Upper lobe of left lung (tissue), 6 donors: ENCODE results near the gene DTX1. TPM values are rescaled to one million over a fixed set of nuclear protein-coding genes. Genes with fewer than 3 reads are reported as not detected.

Experiments used
- ATAC-seq, 2 donors: fragments of 200-7000 bp; cut with Tn5 transposase; one replicate each; pipeline ENCODE4 v1.9.1; 2022; ENCODE audit warnings: mild to moderate bottlenecking in 2 of 2, moderate library complexity in 2 of 2; ENCODE audit not compliant: low FRiP score in 2 of 2
- DNase-seq, 2 donors: peaks; one replicate each; pipeline ENCODE4 v3.0.0-alpha.2; 2019 to 2020
- H3K27ac ChIP-seq, 4 donors: fragments of 200-600 bp; sonication (generic); one replicate each; pipeline ENCODE4 v1.5.1; 2016 to 2019
- H3K27me3 ChIP-seq, 4 donors: fragments of 200-600 bp; sonication (generic); one replicate each; pipeline ENCODE4 v1.5.1; 2017 to 2019
- H3K36me3 ChIP-seq, 4 donors: fragments of 200-600 bp; sonication (generic); one replicate each; pipeline ENCODE4 v1.5.1; 2016 to 2019
- H3K4me1 ChIP-seq, 4 donors: fragments of 200-600 bp; sonication (generic); one replicate each; pipeline ENCODE4 v1.5.1; 2018 to 2019
- H3K4me3 ChIP-seq, 4 donors: fragments of 200-600 bp; sonication (generic); one replicate each; pipeline ENCODE4 v1.5.1; 2017 to 2019; ENCODE audit warnings: mild to moderate bottlenecking in 2 of 4, moderate library complexity in 1 of 4
- H3K9me3 ChIP-seq, 4 donors: fragments of 200-600 bp; sonication (generic); one replicate each; pipeline ENCODE4 v1.5.1; 2018 to 2019
- EP300 ChIP-seq, 4 donors: sonication (generic); formaldehyde crosslinking; IDR thresholded peaks; one replicate each; pipeline ENCODE4 v1.5.1; 2017; ENCODE audit warnings: antibody characterized with exemption in 4 of 4, control low read depth in 2 of 4
- POLR2A ChIP-seq, 4 donors: fragments of 450-650 bp; IDR thresholded peaks; one replicate each; pipeline ENCODE4 v1.5.1; 2016 to 2017; ENCODE audit warnings: antibody characterized with exemption in 4 of 4, mild to moderate bottlenecking in 2 of 4
- POLR2AphosphoS5 ChIP-seq, 2 donors: sonication (generic); formaldehyde crosslinking; IDR thresholded peaks; one replicate each; pipeline ENCODE4 v1.5.1; 2017; ENCODE audit warnings: antibody characterized with exemption in 2 of 2
- WGBS, 2 donors: methylation state at CpG; one replicate each; pipeline ENCODE4 v1.1.5; 2017 to 2018; 5-methylcytosine and 5-hydroxymethylcytosine counted together
- total RNA-seq, 6 donors: library from RNA; depleted of rRNA in 4 of 6; stranded (reverse); fragments of >200 nt in 4 of 6; gene quantifications; one replicate each; pipeline versions ENCODE4 v1.1.0 to v1.2.1, GENCODE V29; 2016 to 2021
- TF ChIP-seq, protein P1 (sequence below), 6 experiments: fragments of 450-650 bp in 4 of 6; fragments of 200-600 bp in 2 of 6; sonication (generic) in 2 of 6; IDR thresholded peaks; one replicate each; pipeline ENCODE4 v1.5.1; 2016 to 2019; ENCODE audit warnings: antibody characterized with exemption in 6 of 6
- donor health status: DM: no; HTN: no; CAD: no; lungs with moderate emphysema.
- donor health status: DM: no; HTN: yes; CAD: no; lungs with severe emphysema.

Gene DTX1
- total RNA-seq, 6 donors from 2014 or later: under 0.01 to 7.0 (median 3.6) TPM

DNA sequence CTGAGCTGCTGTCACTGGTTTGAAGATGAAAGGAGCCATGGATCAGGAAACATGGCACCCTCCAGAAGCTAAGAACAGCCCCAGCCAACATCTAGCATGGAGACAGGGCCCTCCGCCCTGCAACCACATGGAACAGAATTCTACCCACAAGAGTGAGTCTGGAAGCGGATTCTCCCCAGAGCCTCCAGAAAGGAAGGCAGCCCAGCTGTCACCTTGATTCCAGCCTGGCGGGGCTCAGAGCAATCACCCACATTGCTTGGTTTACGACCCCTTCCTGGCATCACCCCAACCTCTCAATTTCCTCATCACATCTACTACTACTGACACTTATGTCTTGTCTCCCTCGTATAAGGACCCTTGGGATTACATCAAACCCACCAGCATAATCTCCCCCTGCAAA is 39.7 kb upstream of the DTX1 start:
- no peak overlapping the region for H3K4me3 ChIP-seq
- DNase-seq (no peak), ATAC-seq (no peak)
- H3K27ac ChIP-seq: no peak overlapping the region
- H3K4me1 ChIP-seq: no peaks in the 10 kb centered on the region
- no peaks in the 10 kb centered on the region for H3K36me3 ChIP-seq
- TF ChIP-seq, protein P1, sequence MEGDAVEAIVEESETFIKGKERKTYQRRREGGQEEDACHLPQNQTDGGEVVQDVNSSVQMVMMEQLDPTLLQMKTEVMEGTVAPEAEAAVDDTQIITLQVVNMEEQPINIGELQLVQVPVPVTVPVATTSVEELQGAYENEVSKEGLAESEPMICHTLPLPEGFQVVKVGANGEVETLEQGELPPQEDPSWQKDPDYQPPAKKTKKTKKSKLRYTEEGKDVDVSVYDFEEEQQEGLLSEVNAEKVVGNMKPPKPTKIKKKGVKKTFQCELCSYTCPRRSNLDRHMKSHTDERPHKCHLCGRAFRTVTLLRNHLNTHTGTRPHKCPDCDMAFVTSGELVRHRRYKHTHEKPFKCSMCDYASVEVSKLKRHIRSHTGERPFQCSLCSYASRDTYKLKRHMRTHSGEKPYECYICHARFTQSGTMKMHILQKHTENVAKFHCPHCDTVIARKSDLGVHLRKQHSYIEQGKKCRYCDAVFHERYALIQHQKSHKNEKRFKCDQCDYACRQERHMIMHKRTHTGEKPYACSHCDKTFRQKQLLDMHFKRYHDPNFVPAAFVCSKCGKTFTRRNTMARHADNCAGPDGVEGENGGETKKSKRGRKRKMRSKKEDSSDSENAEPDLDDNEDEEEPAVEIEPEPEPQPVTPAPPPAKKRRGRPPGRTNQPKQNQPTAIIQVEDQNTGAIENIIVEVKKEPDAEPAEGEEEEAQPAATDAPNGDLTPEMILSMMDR (IDR thresholded peaks at IDR 0.05): no peak
- TF ChIP-seq POLR2AphosphoS5 (IDR thresholded peaks at IDR 0.05) (no peak), EP300 (IDR thresholded peaks at IDR 0.05) (no peak)
- WGBS, 2 donors: 74 to 75% methylated on average over 5 of the region's 5 CpGs
- H3K27me3 ChIP-seq: no peaks in the 10 kb centered on the region
- H3K9me3 ChIP-seq: no peaks in the 10 kb centered on the region

- no peak for TF ChIP-seq POLR2A (IDR thresholded peaks at IDR 0.05)
- TF ChIP-seq, protein P1 (IDR thresholded peaks at IDR 0.05): no peak
- no peak for TF ChIP-seq POLR2AphosphoS5 (IDR thresholded peaks at IDR 0.05)
- TF ChIP-seq EP300 (IDR thresholded peaks at IDR 0.05): no peak
- H3K36me3 ChIP-seq: no peaks in the 10 kb centered on the region
- H3K4me3 ChIP-seq: no peak overlapping the region
- H3K9me3 ChIP-seq: no peaks in the 10 kb centered on the region
- H3K27me3 ChIP-seq: no peaks in the 10 kb centered on the region
- no peak for ATAC-seq
- DNase-seq: no peak
- H3K4me1 ChIP-seq: no peaks in the 10 kb centered on the region
- 52 to 54% methylated on average over 4 of the region's 4 CpGs for WGBS, 2 donors
- no peak overlapping the region for H3K27ac ChIP-seq
These were observed 37.5 kb upstream of the DTX1 start for GRCh38 chr12:113019025-113019424.

GRCh38 chr12:113021500-113021899 is 35.0 kb upstream of the DTX1 start:
- no peak for TF ChIP-seq POLR2A (IDR thresholded peaks at IDR 0.05)
- TF ChIP-seq, protein P1 (IDR thresholded peaks at IDR 0.05): no peak
- TF ChIP-seq POLR2AphosphoS5 (IDR thresholded peaks at IDR 0.05): no peak
- Histone ChIP-seq H3K36me3 (no peaks in the 10 kb centered on the region), H3K4me3 (no peak overlapping the region), H3K9me3 (no peaks in the 10 kb centered on the region), H3K4me1 (no peaks in the 10 kb centered on the region), H3K27me3 (no peaks in the 10 kb centered on the region), H3K27ac (no peak overlapping the region)
- WGBS, 2 donors: 67 to 94% methylated on average over 1 of the region's 1 CpG
- DNase-seq (no peak), ATAC-seq (no peak)

DNA sequence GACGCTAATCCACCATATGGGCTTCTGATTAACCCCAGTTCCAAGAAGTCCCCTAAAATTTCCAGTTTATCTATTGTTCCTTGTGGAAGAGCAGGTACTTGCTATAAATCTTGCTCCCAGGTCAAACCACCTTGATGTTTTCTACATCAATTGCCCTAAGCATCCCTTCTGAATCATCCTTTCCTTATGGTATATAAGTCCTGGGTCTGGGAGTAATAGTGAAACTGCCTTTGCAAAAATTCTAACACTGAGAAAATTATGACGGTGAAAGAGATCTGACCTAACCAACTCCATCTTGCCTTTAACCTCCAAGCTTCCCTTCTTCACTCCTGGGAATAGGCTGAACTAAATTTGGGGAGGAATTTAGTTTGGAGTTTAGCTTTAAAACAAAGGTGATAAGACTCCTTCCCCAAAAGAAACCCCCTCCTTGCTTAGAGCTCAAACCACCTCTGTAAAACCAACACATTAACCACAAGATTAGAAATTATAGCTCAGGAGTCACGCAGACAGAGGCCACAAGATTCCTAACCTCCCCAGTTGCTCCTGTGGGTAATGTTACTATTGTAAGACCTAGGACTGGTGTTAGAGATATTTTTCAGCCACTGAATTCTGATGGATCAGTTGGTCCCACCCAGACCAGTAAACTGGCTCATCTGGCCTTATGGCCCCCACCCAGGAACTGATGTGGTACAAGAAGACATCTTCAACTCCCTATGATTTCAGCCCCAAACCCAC is 33.8 kb upstream of the DTX1 start:
- H3K27ac ChIP-seq: no peak overlapping the region
- no peak for ATAC-seq
- 79 to 95% methylated on average over 3 of the region's 3 CpGs for WGBS, 2 donors
- no peak for DNase-seq
- no peaks in the 10 kb centered on the region for H3K36me3 ChIP-seq
- H3K4me3 ChIP-seq: no peak overlapping the region
- no peaks in the 10 kb centered on the region for H3K4me1 ChIP-seq
- TF ChIP-seq POLR2A (IDR thresholded peaks at IDR 0.05) (no peak), POLR2AphosphoS5 (IDR thresholded peaks at IDR 0.05) (no peak)
- TF ChIP-seq, protein P1 (IDR thresholded peaks at IDR 0.05): no peak
- H3K9me3 ChIP-seq: no peaks in the 10 kb centered on the region
- H3K27me3 ChIP-seq: no peaks in the 10 kb centered on the region

DNA sequence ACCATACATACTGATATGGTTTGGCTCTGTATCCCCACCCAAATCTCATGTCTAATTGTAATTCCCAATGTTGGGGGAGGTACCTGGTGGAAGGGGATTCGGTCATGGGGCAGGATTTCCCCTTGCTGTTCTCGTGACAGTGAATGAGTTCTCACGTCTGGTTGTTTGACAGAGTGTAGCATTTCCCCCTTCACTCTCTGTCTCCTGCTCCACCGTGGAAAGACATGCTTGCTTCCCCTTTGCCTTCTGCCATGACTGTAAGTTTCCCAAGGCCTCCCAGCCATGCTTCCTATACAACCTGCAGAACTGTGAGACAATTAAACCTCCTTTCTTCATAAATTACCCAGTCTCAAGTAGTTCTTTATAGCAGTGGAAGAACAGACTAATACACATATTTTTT is 28.8 kb upstream of the DTX1 start:
- Histone ChIP-seq H3K4me3 (no peak overlapping the region), H3K36me3 (no peaks in the 10 kb centered on the region), H3K4me1 (peaks cover 0 to 5% (median 0%) of the 10 kb centered on the region in 4 donors), H3K9me3 (no peaks in the 10 kb centered on the region), H3K27me3 (no peaks in the 10 kb centered on the region), H3K27ac (no peak overlapping the region)
- no peak for TF ChIP-seq EP300 (IDR thresholded peaks at IDR 0.05)
- no peak for TF ChIP-seq POLR2A (IDR thresholded peaks at IDR 0.05)
- TF ChIP-seq, protein P1 (IDR thresholded peaks at IDR 0.05): no peak
- no peak for TF ChIP-seq POLR2AphosphoS5 (IDR thresholded peaks at IDR 0.05)
- ATAC-seq: no peak
- 36 to 44% methylated on average over 4 of the region's 4 CpGs for WGBS, 2 donors
- no peak for DNase-seq
